PC-3 (cell line): ENCODE data around the gene ZDHHC6. TPM values are rescaled to one million over a fixed set of nuclear protein-coding genes. Genes with fewer than 3 reads are reported as not detected.

ENCODE experiments used
- total RNA-seq: library from RNA; depleted of rRNA; stranded (reverse); fragments of >200 nt; gene quantifications from 2 replicates; pipeline ENCODE4 v1.2.3, GENCODE V29; 2014; rRNA removed

The ZDHHC6 gene
- total RNA-seq, 1 experiment from 2014 or later: 17.7 TPM

Other genes with a start within 250 kb of the ZDHHC6 start
- gene TECTB, start 163.5 kb downstream of the ZDHHC6 start, total RNA-seq: not detected in 2 replicates
- gene ACSL5, start 72.8 kb downstream of the ZDHHC6 start, total RNA-seq: 1.4 TPM in 1 of 2 replicates, not detected in the other
- gene VTI1A, start 301 bp upstream of the ZDHHC6 start, total RNA-seq: 18.1 and 33.1 TPM in 2 replicates